HG03135 (cell line): Measurements from ENCODE around the gene ARID3B.
"Not testable (repeated sequence)": the region's sequence is repeated elsewhere in the genome, so short reads cannot be mapped to it uniquely, and the experiment has no call there.

ENCODE experiments used
- ATAC-seq: cut with Tn5 transposase; IDR thresholded peaks from one replicate; pipeline ENCODE4 v1.9.1; 2021; ENCODE audit warnings: mild to moderate bottlenecking, moderate library complexity; ENCODE audit not compliant: unreplicated experiment

ARID3B gene

DNA sequence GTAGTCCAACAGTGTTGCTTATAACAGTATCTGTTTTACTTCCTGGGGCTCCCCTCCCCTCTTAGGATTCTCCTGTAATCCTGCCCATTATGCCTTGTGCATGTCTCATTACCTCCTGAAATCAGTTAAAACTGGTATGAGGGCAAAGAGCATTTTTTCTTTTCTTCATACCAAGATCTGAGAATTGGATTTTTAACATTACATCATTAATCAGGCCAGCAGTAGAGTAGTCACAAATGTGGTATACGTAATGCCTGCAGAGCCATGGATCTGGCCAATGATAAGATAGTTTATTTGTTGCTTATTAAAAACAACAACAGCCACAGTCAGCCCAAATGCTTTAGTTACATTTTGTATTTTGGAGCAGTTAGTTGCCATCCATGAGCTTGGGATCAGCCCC, 23.2 kb downstream of the ARID3B start:
- no peak for ATAC-seq

DNA sequence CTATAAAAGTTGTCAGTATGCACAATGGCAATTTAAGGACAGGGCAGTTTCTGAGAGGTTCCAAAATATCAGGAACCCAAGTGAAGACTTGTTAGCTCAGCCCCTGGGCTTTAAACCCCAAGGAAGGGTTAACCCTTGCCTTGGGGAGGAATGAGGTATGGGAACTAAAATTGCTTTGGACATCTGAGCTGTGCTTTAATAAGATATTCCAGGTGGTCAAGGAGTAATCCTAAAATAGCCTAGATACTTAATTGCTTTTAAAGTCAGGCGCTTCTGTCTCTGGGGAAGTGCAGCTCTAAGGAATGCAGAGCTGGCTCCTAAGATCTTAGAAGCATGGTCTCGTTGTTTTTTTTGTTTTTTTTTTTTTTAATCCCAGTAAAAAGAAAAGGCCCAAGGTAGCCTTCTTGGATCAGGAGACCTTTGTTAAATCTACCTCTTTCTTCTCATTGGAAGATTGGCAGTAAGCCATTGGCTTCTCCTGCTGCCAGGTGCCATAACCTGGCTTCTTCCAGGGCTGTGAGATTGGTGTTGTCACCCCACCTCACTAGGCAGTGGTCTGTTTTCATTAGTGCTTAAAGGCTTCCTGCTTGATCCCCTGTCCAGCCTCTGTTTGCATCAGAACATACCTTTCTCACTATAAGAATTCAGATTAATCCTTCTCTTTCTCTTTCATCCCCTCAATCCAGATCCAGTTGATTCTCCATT, 24.5 kb downstream of the ARID3B start:
- ATAC-seq: no peak

DNA sequence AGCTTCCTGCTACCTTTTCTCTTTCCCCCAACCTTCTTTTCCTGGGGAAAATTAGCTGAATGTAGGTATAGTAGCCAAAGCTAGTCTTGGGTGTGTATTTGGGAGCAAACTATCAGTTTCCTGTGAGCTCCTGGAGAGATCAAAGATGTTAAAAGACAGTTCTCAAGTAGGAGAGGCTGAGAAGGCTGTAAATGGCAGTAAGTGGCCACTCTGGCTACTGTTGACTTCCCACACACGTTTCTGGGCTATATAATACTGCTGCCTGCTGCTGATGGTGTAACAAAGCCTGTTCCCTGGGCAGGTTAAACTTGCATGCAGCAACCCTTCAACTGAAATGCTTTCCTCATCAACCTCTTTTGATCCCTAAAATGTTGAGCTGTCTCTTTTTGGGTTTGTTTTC, 27.6 kb downstream of the ARID3B start:
- ATAC-seq: no peak

DNA sequence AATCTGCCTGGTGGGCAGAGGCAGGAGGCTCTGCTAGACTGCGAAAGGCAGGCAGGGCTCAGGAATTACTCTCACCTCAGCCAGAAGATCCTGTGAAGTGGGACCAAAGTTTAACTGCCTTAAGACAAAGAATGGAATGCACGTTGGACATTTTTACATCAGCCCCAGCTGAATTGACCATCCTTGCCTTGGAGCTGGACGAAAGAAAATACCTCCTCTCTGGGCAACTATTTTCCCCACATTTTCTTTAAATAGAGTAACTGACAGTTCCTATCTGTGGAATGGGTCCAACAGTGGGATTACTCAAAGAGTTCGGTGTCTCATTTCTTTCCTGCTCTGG, 28.7 kb downstream of the ARID3B start:
- no peak for ATAC-seq

DNA sequence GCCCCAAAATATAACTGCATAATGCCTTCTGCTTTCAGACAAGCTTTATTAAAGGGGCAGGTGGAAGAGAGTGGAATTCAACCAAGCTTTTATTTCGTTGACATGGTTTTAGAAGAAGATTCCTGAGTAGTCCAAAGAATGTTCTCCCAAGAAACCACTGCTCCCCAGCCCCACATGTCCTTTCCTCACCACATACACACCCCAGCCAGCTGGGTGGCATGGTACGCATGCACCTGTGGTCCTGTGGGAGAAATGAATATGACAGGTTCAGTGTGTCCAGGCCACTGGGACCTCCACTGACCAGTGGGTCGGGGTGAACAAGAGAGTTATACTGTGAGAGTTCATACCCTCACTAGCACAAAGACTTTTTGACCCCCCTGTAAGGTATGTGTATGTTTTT, 30.2 kb downstream of the ARID3B start:
- no peak for ATAC-seq

DNA sequence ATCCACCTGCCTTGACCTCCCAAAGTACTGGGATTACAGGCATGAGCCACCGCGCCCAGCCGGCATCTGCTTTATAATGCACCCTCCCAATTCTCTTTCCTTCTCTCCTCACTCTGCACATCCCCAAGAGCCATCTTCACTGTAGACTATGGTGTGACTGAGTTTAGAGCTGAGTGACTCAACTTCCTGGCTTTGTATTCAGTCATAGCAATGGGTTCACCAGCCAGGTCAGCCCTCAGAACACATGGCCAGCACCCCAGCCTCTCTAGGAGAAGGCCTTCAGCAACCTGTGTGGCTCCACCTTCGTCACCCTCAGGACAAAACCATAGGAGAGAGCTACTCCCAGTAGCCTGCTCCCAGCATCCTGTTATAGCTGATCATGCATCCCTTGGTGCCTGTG, 33.0 kb downstream of the ARID3B start:
- no peak for ATAC-seq

DNA sequence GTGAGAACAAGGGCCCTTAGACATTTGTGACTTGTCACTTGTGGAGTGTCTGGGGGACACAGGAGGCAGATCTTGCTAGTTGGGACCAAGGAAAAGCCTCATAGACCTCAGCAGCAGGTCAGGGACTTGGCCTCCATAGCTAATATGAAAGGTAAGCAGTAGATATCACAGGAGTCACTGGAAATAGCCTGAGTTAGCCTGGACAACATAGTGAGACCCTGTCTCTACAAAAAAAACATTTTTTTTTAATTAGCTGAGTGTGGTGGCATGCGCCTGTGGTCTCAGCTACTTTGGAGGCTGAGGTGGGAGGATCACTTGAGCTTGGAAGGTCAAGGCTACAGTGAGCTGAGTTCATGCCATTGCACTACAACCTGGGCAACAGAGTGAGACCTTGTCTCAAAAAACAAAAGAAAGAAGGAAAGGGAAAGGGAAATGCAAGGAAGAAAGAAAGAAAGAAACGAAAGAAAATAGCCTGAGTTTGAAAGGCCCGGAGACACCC, 37.5 kb downstream of the ARID3B start:
- ATAC-seq: no peak

DNA sequence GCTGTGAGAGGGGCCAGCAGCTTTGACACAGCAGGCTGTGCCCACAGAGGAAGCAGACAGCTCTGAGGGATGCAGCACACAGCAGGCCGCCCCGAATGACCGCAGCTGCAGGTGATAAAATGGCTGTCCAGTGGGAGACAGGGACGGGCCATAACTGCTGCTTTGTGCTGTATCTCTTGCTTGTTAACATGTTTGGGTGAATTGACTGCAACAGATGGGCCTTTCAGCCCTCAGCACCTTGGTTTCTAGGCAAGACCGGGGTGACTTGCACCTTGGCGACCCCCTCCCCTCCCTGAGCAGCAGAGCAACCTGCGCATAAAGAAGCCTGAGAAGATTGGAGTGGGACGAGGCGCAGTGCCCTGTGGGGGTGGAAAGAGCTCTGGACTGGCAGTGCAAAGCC, 38.0 kb downstream of the ARID3B start:
- ATAC-seq: no peak

DNA sequence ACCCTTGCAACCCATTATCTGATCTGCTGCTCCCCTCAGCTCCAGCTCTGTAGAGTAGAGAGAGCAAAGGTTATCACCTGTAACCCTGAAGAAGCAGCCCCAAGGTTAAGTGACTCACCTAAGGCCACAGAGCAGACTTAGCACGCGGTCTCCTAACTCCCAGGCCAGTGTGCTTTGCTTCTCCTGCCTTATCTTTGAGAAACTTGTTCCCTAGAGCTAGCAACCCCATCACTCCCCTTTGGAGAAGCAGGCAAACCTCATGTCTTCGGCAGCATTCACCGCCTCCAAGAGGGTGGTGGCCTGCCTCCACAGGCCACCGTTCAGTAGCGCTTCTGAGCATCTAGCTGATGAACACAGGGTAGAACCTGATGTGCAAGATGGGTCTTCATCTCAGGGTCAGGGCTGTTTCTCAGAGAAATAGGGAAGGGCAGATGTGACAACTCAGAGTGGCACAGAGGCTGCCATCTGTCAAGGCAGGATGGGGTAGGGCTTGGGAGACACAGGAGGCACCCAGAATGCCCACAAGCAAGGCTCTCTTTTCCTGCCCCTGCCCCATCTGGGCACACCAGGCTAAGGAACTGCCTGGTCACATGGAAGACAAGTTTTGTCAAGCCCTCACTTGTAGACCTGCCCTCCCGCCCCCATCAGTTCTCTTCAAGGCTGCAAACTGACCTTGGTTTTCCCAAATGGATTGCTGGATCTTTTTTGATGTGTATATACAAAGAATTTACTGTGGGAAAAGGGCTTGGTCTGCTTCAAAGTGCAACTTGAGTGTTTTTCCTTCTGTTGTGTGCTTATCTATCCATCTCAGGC, 39.7 kb downstream of the ARID3B start:
- no peak for ATAC-seq

DNA sequence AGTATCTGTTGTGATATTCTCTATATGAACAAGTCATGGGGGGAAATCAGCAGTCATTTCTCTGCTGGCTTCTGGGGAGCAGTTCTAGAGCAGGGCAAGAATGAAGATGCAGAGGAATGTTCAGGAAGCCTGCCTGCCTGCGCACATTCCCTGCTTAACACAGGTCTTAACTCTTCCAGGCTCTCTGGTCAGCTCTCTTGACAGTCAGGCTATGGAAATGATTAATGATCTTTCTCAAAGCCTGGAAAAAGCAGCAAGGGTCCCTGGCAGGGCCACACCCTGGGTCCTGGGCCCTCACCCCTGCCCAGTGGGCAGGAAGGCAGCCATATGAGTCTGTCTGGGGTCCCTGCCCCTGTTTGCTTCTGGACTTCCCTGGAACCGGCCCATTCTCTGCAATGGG, 43.2 kb downstream of the ARID3B start:
- ATAC-seq: no peak

DNA sequence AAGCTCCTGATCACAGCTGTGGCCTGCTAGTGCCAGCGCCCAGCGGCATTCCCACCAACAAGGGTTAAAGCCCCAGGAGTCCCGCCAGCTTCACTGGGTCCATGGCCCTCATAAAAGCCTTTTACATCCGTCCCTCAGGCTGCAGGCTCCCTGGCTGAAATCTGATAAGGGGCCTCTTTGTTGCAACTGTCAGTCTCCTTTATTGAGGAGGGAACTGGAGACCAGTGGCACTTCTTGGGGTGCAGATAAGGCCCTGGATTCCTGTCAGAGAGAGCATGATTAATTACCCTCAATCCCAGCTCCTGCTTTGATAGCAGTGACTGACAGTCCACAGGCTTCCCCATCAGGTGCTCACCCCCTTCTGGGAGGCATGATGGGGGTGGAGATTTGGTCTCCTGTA, 43.8 kb downstream of the ARID3B start:
- no peak for ATAC-seq

DNA sequence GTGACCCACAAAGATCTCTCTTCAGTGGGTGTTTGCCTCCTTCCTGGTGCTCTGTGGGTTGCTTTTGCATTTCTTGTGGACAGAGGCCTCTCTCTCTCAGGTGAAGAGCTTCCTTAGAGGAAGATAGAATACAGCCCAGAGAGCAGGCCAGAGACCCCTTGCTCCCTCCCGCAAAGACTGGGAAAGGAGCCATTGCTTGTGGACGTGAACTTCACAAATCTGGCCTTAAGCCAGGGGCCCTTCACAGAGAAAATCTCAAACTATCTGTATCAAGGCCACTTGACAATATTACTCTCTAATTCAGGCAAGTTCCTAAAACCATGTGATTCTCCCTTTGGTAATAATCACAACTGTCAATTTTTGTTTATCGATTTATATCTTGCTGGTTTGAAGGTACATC, 44.2 kb downstream of the ARID3B start:
- no peak for ATAC-seq

DNA sequence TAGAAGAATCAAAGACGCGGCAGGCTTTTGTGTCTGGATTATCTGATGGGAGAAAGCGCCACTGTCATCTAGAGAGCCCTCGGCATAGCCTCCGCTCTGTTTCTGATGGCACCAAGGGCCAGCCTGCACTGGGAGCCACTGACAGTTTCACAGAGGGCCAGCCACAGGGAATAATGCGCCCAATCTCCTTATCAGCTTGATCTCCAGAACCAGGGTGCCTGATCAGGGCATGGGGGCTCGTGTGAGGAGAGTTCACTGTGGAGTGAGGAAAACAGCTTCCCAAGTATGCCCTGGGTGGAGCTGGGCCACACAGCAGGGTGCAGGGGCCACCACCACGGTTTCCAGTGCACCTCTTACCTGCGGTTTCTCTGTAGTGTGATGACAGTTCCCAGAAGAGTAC, 44.8 kb downstream of the ARID3B start:
- ATAC-seq: no peak

DNA sequence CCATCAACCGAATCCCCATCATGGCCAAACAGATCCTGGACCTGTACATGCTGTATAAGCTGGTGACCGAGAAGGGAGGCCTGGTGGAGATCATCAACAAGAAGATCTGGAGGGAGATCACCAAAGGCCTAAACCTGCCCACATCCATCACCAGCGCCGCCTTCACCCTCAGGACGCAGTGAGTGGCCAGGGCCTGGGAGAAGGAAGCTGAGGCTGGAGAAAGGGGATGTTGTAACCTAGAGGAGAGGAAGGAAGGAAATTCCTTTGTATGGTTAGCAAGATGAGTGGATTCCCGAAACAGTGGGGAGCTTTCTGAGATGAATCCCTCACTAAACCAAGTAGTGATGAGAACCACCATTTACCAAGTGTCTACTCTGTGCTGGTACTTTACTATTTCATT, 48.8 kb downstream of the ARID3B start:
- ATAC-seq: no peak

DNA sequence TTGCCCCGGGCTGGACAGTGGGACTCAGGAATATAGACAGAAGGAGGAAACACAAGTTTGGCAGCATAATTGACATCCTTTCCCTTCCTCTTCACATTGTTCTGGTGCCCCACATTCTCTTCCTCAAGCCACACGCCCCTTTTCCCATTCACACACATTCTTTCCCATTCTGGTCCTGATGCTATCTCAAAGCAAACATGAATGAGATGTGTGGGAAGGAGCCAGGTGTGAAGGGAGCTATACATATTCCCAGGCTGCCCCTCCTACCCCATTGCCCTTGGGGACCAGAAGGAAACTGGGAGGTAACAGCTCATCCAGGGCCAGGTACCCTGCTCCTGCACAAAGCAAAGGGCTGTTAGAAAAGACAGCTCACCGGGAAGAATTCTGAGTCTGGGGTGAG, 51.2 kb downstream of the ARID3B start:
- no peak for ATAC-seq

DNA sequence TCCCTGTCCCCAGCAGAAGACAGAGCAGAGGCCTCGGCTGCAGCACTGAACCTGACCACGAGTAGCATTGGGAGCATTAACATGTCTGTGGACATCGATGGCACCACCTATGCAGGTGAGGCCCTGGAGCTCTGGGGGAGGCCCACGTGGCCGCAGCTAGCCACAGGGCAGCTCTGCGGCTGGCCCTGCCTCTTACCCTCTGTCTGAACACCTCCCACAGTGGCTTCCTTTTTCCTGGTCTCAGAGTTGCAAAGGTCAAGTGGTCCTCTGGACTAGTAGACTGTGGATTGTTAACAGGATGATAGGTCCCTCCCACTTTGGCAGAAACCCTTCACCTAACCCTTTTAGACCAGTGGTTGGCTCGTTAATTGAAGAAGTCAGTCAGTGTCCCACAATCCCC, 52.1 kb downstream of the ARID3B start:
- ATAC-seq: no peak

DNA sequence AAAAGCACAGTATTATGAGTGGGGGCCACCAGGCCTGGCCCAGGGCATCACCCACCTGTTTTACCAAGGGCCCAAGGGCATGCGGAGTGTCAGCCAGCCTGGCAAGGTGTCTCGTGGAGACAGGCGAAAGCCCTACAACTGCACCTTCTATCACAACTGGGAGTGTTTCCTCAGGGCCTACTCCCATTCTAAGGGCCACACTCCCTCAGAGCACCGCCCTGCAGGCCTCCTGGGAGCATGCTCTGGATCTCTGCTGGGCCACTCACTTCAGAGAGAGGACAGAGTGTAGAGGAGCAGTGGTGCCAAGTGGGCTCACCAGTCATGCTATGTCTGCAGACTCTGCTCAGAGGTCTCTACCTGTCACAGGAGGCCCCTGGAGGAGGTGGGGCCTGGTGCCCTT, 53.4 kb downstream of the ARID3B start:
- ATAC-seq: no peak

DNA sequence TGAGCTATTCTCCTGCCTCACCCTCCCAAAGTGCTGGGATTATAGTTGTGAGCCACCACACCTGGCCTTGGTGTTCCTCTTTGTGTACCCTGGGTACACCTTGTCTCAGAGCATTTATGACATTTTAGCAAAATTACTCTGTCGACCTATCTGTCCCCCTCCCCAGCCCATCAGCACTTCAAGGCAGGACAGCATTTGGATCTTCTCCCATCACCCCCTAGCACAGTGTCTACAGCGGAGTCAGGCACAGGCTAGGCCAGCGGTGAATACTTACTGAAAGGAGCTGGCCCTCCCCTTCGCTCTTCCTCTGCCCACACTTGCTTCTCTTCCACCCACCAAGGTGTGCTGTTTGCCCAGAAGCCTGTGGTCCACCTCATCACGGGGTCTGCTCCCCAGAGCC, 54.3 kb downstream of the ARID3B start:
- no peak for ATAC-seq

DNA sequence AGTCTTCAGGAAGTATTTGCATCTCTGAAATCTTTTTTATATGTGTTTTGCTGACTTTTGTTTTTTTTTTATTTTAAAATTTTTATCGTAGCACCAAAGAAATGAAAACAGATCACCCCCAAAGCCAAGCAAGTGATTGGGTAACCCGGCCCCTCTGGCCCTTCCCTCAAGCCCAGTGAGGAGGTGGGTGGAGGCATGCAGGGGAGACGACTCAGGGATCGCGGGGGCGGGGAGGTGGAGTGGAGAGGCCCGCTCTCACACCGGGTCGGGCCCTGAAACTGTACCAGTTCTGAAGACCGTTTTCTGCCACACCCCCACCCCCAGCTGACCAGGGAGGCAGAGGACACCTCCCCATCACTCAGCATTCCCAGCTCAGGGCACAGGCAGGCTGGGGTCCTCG, 55.7 kb downstream of the ARID3B start:
- ATAC-seq: not testable (repeated sequence)

DNA sequence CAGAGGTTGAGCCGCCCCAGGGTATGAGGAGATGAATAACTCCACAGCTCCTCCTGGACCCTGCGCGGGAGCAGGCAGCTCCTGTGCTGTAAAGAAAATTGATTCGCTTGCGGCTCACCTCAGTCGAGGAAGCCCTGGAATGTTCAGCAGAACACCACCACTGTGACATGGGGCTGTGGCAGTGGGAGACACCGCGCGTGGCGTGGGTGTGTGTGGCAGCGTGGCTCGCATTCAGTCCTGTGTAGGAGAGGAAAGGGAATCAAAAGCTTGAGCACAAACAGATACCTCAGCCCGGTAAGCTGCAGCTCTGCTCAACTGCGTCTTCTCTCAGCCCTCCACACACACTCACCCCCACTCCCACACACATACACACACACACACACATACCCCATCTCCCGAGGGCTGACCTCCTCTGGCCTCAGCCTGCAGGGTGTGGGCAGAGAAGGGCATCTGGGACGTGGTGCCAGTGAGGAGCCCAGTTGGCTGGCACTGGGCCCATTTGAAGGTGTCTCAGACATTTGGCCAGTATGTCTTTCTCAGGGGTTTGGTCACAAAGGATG, 56.2 kb downstream of the ARID3B start:
- ATAC-seq: not testable (repeated sequence)

DNA sequence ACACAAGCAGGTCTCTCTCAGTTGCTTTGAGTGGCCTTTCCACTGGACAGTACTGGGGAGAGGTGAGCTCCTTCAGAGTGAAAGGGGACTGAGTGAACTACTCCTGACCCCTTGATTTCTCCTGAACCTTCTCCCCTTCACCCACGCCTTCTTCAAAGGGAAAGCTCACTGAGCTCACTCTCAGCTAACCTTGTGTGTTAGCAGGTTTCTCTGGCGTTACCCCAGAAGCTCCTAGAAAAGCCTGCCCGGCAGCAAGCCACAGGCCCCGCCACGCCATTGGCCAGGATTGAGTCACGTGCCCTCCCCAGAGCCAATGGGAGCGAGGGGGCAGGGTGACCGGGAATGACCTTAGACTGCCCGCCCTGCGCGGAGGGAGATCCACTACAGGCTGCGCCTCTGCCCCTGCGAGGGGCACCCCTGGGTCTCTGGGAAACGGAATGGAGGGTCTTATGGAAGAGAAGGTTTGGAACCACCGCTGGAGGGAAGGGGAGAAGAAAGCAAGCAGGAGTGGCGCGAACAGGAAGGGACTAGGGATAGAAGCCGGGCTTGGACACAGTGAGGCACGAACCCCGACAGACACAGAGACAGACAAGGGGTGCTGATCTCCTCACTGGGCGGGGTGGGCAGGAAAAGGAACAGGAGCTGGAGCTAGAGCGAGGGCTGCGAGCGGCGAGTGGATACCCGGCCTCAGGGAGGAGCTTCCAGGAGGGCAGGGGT, 57.3 kb downstream of the ARID3B start:
- ATAC-seq: peak; percentile 88

DNA sequence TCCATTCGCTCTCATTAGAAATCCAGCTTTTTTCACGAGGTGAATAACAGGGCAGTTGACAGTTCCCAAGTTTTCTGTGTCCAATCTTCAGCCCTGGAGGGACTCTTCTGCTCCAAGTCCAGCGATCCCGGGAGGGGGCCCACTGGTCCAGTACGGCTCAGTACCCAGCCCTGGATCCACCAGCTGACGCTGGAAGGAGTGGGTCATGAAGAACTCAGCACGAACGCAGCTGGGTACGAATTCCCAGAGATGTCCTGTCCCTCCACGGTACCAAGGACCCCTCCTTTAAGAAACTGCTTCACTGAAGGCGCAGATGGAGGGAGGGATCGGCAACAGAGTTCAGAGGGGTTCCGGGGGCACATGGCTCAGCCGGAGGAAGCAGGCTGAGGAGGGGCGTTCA, 58.1 kb downstream of the ARID3B start:
- ATAC-seq: no peak
